Measurements from ENCODE around the gene CFAP74. TPM values are rescaled to one million over a fixed set of nuclear protein-coding genes. Genes with fewer than 3 reads are reported as not detected.

Gene CFAP74
- total RNA-seq, 2 donors from 2014 or later = under 0.01 TPM; not detected in 1

DNA sequence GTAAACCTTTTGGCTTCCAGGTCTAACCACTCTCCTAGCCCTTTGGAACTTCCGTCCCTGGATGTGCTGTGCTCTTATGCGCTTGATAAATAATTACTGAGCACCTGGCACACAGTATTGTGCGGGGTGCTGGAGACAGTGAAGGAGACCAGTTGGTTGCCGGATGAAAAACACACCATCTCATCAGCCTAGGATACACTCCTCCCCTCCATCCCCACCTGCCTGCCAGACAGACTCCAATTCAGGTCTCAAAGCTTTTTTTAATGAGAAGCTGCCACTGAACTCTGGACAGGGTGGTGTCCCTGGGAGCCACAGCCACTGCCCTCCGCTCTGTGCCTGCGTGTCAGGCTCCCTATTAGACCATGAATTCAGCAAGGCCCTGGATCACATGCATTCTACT, 121.9 kb downstream of the CFAP74 start:
- intact Hi-C loops (cut with DNase I) = loop anchor here (10.0 kb wide), 1 partner anchor 47 kb away; no protein-coding TSS in a partner anchor
- no peaks in the 10 kb centered on the region for H3K36me3 ChIP-seq (replicated peaks in 1 of 2; ENCODE audit: insufficient read depth in 1 of 2, low read depth in 2 of 2)
- no peak for ATAC-seq
- 56 to 73% methylated on average over 6 of the region's 6 CpGs for WGBS, 2 donors
- H3K9me3 ChIP-seq = no peaks in the 10 kb centered on the region
- TF ChIP-seq, protein P1, sequence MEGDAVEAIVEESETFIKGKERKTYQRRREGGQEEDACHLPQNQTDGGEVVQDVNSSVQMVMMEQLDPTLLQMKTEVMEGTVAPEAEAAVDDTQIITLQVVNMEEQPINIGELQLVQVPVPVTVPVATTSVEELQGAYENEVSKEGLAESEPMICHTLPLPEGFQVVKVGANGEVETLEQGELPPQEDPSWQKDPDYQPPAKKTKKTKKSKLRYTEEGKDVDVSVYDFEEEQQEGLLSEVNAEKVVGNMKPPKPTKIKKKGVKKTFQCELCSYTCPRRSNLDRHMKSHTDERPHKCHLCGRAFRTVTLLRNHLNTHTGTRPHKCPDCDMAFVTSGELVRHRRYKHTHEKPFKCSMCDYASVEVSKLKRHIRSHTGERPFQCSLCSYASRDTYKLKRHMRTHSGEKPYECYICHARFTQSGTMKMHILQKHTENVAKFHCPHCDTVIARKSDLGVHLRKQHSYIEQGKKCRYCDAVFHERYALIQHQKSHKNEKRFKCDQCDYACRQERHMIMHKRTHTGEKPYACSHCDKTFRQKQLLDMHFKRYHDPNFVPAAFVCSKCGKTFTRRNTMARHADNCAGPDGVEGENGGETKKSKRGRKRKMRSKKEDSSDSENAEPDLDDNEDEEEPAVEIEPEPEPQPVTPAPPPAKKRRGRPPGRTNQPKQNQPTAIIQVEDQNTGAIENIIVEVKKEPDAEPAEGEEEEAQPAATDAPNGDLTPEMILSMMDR (IDR thresholded peaks at IDR 0.05) = no peak
- no peak for TF ChIP-seq POLR2A (IDR thresholded peaks at IDR 0.05)
- H3K27ac ChIP-seq = no peak overlapping the region
- H3K27me3 ChIP-seq = no peaks in the 10 kb centered on the region
- peak in 2 of 4 donors; percentile 13 to 21 for DNase-seq
- H3K4me3 ChIP-seq = no peak overlapping the region
- H3K4me1 ChIP-seq = peaks cover 50% of the 10 kb centered on the region

- 43 to 51% methylated on average over 13 of the region's 13 CpGs for WGBS, 2 donors
- TF ChIP-seq POLR2A (IDR thresholded peaks at IDR 0.05) = no peak
- TF ChIP-seq, protein P1 (IDR thresholded peaks at IDR 0.05) = no peak
- Histone ChIP-seq H3K36me3 (replicated peaks in 1 of 2; ENCODE audit: insufficient read depth in 1 of 2, low read depth in 2 of 2) (no peaks in the 10 kb centered on the region), H3K4me1 (peaks cover 43% of the 10 kb centered on the region), H3K27ac (no peak overlapping the region), H3K9me3 (no peaks in the 10 kb centered on the region), H3K4me3 (no peak overlapping the region), H3K27me3 (no peaks in the 10 kb centered on the region)
- intact Hi-C loops (cut with DNase I) = loop anchor here (10.0 kb wide), 1 partner anchor 46 kb away; no protein-coding TSS in a partner anchor
- DNase-seq = no peak
- no peak for ATAC-seq
Observed at GRCh38 chr1:1880617-1881312, 122.8 kb downstream of the CFAP74 start.

DNA sequence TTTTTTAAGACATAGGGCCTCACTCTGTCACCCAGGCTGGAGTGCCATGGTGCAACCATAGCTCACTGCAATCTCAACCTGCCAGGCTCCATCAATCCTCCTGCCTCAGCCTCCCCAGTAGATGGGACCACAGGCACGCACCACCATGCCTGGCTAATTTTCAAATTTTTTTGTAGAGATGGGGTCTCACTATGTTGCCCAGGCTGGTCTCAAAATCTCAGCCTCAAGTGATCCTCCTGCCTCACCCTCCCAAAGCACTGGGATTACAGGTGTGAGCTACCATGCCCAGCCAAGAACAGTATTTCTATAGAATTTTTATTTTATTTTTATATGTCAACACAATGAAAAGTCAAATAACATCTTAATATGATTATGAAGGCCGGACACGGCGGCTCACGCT, 123.6 kb downstream of the CFAP74 start:
- Histone ChIP-seq H3K27ac (no peak overlapping the region), H3K36me3 (replicated peaks in 1 of 2; ENCODE audit: insufficient read depth in 1 of 2, low read depth in 2 of 2) (no peaks in the 10 kb centered on the region), H3K27me3 (no peaks in the 10 kb centered on the region), H3K9me3 (no peaks in the 10 kb centered on the region), H3K4me3 (no peak overlapping the region), H3K4me1 (peaks cover 43% of the 10 kb centered on the region)
- no peak for ATAC-seq
- intact Hi-C loops (cut with DNase I) = loop anchor here (10.0 kb wide), 1 partner anchor 45 kb away; no protein-coding TSS in a partner anchor
- TF ChIP-seq, protein P1 (IDR thresholded peaks at IDR 0.05) = no peak
- TF ChIP-seq POLR2A (IDR thresholded peaks at IDR 0.05) = no peak
- 92 to 97% methylated on average over 5 of the region's 5 CpGs for WGBS, 2 donors
- DNase-seq = no peak

- intact Hi-C loops (cut with DNase I) = no loop called here
- ATAC-seq (no peak), DNase-seq (no peak)
- Histone ChIP-seq H3K36me3 (replicated peaks in 1 of 2; ENCODE audit: insufficient read depth in 1 of 2, low read depth in 2 of 2) (no peaks in the 10 kb centered on the region), H3K9me3 (no peaks in the 10 kb centered on the region), H3K27ac (no peak overlapping the region), H3K27me3 (no peaks in the 10 kb centered on the region), H3K4me3 (no peak overlapping the region), H3K4me1 (peaks cover 41% of the 10 kb centered on the region)
- TF ChIP-seq, protein P1 (IDR thresholded peaks at IDR 0.05) = no peak
- no peak for TF ChIP-seq POLR2A (IDR thresholded peaks at IDR 0.05)
- 76 to 87% methylated on average over 5 of the region's 5 CpGs for WGBS, 2 donors
Observed at GRCh38 chr1:1877865-1878436, 125.6 kb downstream of the CFAP74 start.
